GM18867 (cell line): ENCODE measurements around the gene RAB25.
A peak's percentile ranks its signal among the peaks of the same experiment; 100 is the strongest.
"Not testable (repeated sequence)": the region's sequence is repeated elsewhere in the genome, so short reads cannot be mapped to it uniquely, and the experiment has no call there.

Source experiments
- ATAC-seq: cut with Tn5 transposase; IDR thresholded peaks from one replicate; pipeline ENCODE4 v1.9.1; 2021; ENCODE audit warnings: mild to moderate bottlenecking, moderate library complexity; ENCODE audit not compliant: unreplicated experiment

Gene RAB25

DNA sequence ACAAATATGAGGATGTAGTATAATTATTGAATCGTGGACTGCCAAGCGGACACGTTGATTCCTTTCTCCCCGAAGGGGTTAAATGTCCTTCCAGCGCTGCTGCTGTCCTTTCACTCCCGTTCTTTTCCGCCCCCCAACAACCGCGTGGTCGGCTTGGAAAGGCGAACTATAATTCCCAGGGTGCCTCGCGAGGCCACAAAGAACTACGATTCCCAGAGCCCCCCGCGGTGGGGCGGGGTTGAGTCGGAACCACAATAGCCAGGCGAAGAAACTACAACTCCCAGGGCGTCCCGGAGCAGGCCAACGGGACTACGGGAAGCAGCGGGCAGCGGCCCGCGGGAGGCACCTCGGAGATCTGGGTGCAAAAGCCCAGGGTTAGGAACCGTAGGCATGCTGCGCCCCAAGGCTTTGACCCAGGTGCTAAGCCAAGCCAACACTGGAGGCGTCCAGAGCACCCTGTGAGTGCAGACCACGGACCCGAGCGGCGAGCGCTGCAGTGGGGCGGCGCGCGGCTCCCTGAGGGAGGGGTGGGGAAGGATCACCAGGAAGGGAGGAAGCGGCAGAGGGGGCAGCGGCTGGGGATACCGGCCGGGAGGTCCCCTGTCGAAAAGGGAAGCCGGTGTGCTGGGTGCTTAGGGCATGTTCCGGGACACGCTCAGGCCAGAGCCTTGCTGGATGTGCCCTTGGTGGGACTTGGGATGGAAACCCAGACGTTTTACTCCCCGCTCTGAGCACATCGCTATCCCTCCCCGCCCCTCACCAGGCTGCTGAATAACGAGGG lies 6.3 kb upstream of the RAB25 start, which contains the start of gene LAMTOR2:
TSS of gene LAMTOR2 (plus strand) at position 283 of the 781 bp plus-strand sequence. CDS start at position 391, 108 bp downstream.
- ATAC-seq = peak; percentile 72

DNA sequence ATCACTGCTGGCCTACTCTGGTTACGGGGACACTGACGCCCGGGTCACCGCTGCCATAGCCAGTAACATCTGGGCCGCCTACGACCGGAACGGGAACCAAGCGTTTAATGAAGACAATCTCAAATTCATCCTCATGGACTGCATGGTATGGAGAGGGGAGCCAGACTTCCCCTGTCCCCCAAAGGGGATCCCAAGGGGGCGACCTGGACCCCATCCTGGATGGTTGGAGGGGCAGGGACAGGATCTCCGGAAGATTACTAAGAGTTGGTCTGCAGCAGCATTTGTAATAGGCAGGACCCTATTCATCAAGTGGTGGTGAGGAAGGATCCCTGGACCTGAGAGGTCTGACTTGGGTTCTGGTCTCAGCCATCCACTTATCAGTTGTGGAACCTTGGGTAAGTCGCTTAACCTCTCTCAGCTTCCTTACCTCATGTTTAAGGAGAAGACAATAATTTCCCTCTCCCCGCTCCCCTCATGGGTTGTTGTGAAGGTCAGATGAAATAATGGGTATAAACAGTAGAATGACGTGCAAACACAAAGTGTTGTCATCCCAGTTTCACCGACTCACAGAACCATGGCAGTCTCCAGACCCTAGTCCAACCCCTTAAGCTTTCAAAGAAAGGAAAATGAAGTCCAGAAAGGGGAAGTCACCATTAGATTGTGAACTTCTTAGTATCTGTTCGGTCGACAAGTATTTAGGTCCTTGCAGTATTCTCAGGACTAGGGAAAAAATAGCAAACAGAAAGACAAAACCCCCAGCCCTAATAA lies 5.5 kb upstream of the RAB25 start:
- no peak for ATAC-seq

DNA sequence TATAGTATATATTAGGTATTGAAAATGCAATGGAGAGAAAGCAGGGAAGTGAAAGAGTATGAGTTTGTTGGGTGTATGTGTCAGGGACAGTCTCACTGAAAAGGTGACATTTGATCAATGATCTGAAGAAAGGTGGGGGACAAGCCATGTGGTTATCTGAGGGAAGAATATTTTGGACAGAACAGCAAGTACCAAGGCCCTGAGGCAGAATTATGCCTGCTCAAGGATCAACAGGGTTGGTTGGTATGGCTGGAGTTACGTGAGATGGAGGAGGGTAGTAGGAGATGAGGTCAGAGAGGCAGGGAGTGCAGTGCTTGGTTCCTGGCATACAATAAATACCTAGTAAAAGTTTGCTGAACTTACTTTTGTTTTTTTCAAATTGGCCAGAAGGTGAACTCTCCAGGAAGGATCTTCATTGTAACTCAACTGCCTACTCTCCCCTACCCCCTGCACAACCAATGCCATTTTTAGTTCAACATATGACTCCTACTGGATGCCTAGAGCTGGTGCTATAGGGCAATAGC lies 4.6 kb upstream of the RAB25 start:
- no peak for ATAC-seq

DNA sequence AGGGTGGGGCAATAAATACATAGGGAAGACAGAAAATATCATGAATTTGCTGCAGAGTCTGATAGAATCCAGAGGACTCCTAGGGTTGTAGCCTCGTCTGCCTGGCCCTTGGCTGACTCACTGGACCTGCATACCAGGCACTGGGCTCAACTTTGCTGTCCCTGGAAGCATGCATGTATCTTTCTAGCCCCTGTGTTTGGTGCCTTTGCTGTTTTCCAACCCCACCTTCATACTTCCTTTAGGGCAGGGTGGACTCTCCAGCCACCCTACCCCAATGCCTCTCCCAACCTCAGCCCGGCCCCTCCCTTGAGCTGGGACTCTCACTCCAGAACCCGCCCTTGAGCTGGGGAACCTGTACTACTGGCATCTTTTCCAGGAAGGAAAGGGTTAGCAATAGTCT lies 1.2 kb downstream of the RAB25 start:
- ATAC-seq = no peak

DNA sequence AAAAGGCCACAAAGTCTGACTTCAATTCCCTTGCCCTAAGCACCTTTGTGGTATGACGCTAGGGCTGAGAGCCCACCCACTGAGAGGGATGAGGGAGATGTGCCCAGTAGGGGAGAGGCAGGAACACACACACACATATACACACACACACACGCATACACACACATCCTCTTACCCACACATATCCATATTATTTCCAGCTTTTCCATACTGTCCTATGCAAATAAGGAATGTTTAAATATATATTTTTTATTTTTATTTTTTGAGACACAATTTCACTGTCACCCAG lies 3.0 kb downstream of the RAB25 start:
- no peak for ATAC-seq

DNA sequence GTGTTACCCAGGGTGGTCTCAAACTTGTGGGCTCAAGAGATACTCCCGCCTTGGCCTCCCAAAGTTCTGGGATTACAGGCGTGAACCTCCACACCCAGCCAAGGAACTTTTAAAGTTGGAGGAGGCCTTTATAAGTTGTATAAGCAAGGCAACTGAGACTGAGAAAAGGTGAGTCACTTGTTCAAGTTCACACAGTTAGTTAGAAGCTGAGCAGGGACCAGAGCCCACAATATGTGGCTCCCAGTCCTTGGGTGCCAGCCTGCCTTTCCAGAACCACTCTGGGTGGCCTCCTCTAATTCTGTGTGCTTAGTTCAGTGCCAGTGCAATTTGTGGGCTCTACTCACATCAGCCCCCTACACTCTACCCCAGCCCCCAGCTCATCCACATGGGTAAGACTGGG lies 3.7 kb downstream of the RAB25 start:
- ATAC-seq = no peak

DNA sequence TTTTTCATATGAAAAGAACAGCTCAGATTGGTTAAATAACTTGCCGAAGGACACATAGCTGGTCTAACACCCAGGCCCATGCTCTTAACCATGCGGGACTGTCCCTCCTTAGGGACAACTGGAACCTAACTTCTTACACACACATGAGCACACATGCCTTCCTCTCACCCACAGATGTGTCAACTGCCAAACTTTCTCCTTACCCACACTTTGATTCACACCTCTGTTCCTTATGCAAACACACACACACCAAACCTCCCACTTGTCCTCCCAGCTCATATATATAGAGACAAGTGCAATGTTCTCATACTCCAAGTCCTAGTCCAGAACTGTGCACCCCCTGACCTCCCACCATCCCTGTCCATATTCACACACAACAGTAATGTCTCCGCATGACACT lies 4.3 kb downstream of the RAB25 start:
- peak; percentile 65 for ATAC-seq

DNA sequence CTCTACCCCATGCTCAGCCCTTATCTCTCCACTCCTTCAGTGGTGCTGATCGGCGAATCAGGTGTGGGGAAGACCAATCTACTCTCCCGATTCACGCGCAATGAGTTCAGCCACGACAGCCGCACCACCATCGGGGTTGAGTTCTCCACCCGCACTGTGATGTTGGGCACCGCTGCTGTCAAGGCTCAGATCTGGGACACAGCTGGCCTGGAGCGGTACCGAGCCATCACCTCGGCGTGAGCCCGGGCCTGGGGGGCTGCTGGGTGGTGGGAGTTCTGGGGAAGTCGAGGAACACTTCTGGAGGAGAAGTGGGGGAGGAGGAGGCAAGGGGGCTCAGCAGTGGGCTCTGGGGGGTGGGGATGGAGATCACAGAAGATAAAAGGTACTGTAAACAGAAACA lies 4.9 kb downstream of the RAB25 start:
- no peak for ATAC-seq

DNA sequence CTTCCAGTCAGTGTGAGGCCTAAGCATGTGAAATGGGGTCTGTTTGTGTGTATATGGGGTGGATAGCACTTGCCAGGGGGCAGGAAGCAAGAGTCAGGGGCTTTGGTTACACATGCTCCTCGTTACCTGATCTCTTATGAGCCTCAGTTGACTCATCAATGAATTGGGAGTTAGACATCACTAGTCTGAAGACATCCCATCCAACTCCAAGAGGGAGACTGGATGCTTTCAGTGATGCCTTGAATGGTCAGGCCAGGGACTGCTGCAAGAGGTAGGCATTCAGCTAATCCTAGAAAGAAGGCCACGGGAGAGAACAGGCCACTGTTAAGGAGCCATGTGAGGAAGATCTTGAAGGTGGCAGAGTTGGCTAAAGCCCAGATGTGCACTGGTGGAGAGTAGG lies 6.3 kb downstream of the RAB25 start:
- no peak for ATAC-seq

DNA sequence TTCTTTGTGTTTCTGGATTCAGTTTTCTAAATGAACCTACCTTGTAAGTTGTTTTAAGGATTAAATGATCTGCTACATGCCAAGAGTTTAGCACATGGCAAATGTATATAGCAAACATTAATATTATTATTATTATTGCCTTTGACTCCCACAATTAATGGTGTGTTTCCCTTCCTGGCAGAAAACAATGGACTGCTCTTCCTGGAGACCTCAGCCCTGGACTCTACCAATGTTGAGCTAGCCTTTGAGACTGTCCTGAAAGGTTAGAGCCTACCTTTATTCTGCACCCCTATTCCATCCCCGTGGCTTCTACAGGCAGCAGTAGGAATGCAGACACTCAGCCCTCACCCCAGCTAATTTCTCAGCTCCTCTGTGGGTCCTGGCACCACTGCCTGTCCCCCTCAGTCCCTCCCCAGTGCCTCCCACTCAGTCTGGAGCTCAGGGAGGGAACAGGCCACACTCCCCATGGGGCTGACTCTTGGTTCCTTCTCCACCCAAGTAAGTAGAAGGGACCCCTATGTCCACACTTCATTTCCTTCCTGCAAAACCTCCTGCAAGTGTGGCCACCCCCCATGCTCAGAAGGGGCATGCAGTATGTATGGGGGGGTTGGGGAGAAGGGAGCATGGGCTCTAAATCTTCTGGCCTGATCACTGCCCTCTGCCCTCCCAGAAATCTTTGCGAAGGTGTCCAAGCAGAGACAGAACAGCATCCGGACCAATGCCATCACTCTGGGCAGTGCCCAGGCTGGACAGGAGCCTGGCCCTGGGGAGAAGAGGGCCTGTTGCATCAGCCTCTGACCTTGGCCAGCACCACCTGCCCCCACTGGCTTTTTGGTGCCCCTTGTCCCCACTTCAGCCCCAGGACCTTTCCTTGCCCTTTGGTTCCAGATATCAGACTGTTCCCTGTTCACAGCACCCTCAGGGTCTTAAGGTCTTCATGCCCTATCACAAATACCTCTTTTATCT lies 8.8 kb downstream of the RAB25 start:
- no peak for ATAC-seq

DNA sequence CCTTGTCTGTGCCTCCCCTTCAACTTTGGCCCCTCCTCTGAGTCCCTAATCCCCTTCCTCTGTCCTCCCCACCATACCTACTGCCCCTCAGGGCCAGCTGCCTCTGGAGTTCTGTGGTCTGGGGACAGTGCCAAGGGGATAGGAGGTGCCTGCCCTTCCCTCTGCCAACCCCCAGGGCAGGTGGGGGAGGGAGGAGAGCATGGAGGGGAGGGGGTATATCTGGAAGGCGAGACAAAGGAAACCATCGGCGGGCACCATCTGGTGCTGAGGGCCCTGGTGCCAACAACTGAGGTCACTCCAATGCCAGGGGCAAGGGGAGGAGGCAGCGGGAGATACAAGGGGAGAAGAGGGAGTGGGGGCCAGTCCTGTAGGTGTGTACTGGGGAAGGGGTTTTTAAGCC lies 9.6 kb downstream of the RAB25 start:
- ATAC-seq = no peak

DNA sequence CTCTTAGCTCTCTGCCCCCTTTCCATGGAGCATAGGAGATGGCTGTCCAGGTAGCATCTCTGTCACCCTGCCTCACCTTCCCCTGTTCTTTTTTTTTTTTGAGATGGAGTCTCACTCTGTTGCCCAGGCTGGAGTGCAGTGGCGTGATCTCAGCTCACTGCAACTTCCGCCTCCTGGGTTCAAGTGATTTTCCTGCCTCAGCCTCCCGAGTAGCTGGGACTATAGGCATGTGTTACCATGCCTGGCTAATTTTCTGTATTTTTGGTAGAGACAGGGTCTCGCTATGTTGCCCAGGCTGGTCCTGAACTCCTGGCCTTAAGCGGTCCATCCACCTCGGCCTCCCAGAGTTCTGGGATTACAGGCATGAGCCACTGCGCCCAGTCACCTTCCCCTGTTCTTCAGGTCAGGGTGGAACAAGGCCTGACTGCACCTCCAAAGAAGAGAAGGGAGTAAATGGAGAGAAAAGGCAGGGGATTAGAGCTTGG lies 10.4 kb downstream of the RAB25 start:
- not testable (repeated sequence) for ATAC-seq

DNA sequence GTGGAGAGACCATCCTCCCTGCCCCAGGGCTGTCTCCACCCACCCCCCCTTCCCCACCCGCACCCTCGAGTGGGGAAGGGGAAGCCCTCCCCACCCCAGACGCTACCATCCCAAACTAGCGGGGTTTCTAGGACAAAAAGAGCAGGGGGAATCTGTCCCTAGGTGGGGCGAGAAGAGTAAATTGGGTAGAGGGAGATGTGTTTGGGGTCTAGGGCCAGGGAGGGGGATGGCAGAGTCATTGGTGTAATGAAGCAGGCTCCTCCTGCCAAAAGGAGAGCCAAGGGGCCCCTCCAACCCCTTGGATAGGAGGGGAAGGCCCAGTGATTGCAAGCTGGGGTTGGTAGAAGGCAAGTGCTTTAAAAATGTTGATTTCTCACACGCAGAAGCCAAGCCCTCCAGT lies 11.3 kb downstream of the RAB25 start:
- no peak for ATAC-seq

DNA sequence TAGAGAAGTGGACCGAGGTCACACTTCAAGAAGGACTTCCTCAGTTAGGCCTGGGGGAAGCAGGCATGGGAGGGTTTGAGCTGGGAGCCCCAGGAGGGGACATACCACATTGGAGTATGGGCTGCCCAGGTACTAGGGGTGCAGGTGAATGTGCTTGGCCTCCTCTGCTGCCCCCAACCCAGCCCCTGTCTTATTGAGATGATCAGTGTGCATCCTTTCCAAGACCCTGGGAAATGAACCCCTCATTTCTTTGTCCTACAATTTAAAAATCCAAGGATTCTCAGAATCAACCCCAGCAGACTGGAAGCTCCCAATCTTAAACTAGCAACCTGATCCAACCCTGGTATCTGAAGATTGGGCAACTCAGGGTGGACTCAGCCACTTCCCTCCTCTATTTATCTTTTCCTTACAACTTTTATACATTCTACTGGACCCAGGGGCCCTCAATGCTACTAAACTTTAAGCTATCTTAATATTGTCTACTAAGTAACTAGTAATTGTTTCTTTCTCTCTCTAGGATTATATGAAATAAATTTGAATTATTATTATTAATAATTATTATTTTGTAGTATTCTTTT lies 12.2 kb downstream of the RAB25 start:
- ATAC-seq = no peak

DNA sequence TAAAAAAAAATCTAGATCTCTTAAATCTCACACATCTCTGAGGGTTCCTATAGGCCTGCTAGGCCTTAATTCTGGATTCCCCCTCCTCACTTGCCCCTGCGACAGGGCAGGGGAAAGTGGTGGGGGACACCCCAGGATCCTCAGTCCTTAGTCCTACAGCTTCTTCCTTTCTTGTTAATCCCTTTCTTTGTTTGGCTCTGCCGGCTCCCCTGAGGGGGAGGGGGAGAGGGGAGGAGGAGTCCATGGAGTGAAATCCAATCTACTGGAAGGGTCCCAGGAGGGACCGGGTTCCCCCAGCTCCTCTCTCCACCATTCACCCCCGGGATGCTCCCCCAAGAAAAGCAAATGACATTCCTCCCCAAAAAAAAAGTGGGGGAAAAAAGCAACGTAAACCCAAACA lies 12.8 kb downstream of the RAB25 start:
- no peak for ATAC-seq

DNA sequence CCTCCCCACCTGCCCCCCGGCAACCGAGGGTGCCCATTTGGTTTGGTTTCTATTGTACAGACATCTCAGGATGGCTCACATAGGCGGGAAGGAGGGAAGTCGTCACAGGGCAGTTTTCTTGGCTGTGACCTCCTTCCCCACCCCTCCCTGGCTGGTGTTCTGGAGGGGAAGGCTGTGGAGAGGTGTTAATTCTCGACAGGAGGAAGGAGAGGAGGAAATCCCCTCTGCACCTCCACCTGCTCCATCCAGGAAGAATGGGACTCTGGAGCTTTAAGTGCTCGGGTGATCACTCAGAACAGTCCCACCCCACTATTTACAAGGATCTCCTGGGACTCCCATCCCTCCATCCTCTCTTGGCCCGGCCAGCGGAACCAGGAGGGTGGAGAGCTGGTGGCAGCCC lies 13.7 kb downstream of the RAB25 start:
- no peak for ATAC-seq

DNA sequence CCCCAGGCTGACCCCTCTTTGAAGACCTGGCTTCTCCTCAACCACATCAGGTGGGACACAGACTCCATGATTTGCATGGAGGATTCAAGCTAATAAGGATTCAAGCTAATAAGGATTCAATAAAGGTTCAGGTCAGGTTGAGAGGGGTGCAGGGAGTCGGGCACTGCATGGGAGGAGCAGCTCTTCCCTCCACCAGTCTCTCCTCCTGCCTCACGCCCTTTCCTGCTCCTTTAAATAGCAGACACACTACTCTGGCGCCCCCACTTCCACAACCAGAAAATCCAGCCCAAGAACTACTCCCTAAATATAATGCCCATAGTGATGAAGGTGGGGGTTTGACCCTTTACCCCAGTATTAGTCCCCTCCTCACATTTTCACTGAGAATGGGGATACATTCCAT lies 14.2 kb downstream of the RAB25 start:
- ATAC-seq = no peak

DNA sequence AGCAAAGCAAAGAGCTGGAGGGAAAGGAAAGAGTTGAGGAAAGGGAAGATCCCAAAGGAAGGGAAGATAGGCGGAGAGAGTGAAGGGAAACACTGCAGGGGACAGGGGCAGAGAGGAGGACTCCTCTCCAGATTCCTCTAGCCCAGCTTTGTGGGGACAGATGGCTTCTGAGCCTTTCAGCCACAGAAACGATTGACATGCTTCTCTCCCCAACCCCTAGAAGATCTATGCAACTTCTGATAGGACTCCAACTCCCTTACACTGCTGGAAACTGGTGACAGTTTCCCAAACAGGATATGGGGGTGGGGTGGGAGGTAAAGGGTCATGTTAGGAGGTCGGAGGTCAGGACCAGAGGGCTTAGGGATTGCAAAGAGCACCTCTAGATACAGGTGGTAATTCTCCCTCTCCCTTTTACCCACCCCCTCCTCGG lies 14.8 kb downstream of the RAB25 start:
- no peak for ATAC-seq

DNA sequence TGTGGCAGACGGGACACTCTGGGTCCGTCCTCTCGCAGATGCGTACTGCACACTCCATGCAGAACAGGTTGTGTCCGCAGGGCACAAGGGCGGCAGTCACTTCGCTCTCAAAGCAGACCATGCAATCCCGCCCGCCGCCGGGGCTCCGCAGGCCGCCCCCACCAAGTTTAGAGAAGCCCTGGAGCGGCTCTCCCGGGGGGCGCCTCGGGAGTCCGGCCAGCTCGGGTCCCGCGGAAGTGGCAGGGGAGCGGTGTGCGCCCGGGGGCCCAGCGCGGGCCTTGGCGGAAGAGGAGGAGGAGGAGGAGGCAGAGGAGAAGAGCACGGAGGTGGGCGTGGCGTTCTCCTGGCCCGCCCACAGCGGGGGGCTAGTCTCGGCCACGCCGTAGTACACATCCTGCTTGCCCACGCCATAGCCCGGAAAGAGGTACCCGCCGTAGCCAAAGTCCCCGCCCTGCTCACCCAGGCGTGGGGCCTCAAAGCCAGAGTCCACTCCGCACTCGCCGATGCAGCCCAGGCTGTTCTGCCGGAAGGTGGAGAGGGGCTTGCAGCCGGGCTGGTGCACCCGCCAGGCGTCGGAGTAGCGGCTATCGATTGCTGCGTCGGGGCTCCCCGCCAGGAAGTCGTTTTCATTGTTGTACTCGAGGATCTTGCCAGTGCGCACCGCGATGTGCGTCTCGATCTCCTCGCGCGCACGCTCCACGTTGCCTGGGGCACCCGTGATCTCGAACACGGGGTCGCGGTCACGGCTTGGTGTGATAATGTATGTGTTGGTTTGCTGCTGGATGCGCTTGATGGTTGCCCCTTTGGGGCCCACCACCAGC lies 15.9 kb downstream of the RAB25 start:
- ATAC-seq = no peak

DNA sequence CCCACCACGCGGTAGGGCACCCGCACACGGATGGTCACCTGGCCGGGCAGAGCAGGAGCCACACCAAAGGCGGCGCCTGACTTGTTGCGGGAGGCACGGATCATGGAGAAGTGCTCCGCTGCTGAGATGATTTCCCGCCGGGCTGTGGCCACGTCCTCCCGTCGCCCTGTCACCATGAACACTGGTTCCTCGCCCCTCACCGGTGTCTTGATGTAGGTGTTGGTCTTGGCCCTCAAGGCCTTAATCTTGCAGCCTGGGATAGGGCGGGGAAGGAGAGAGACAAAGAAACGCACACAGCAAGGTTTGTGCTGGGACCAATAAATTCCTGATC lies 16.4 kb downstream of the RAB25 start:
- ATAC-seq = no peak
